HUES64 (cell line): ENCODE results near the gene NAMPT.

Experiments
- H3K27ac ChIP-seq: 2 replicates; pipeline ENCODE4 v1.7.0; 2013; ENCODE audit warnings: low read depth, low read length, inconsistent platforms
- H3K27me3 ChIP-seq: 2 replicates; pipeline ENCODE4 v1.6.1; 2013; ENCODE audit warnings: mild to moderate bottlenecking, low read length; ENCODE audit not compliant: insufficient read depth
- H3K36me3 ChIP-seq: 2 replicates; pipeline ENCODE4 v1.6.1; 2013; ENCODE audit warnings: mild to moderate bottlenecking, low read length; ENCODE audit not compliant: insufficient read depth
- H3K4me1 ChIP-seq: 2 replicates; pipeline ENCODE4 v1.6.1; 2013; ENCODE audit warnings: mild to moderate bottlenecking, low read length, moderate library complexity; ENCODE audit not compliant: insufficient read depth
- H3K4me3 ChIP-seq: 2 replicates; pipeline ENCODE4 v1.5.1; 2013; ENCODE audit warnings: mild to moderate bottlenecking, low read length, moderate library complexity
- H3K9ac ChIP-seq: 2 replicates; pipeline ENCODE4 v1.6.1; 2013; ENCODE audit warnings: mild to moderate bottlenecking, low read depth, low read length
- H3K9me3 ChIP-seq: 2 replicates; pipeline ENCODE4 v1.6.1; 2013; ENCODE audit warnings: low read depth, low read length; ENCODE audit not compliant: insufficient read depth
- WGBS: fragments of 150-250, 120-280 bp; methylation state at CpG from one replicate; pipeline ENCODE4 v1.1.7; 2013; ENCODE audit warnings: missing lambda C conversion rate; 5-methylcytosine and 5-hydroxymethylcytosine counted together

NAMPT gene

GRCh38 chr7:106254525-106255116 lies 30.2 kb downstream of the NAMPT start:
- no peak overlapping the region for H3K9ac ChIP-seq
- H3K27me3 ChIP-seq: no peaks in the 10 kb centered on the region
- H3K9me3 ChIP-seq: no peaks in the 10 kb centered on the region
- H3K4me1 ChIP-seq: no peaks in the 10 kb centered on the region
- 86% methylated on average over 1 of the region's 4 CpGs for WGBS
- no peak overlapping the region for H3K27ac ChIP-seq
- no peak overlapping the region for H3K4me3 ChIP-seq
- peaks cover 91% of the 10 kb centered on the region for H3K36me3 ChIP-seq

GRCh38 chr7:106252568-106252967 lies 32.2 kb downstream of the NAMPT start:
- WGBS: 100% methylated on average over 1 of the region's 3 CpGs
- H3K4me1 ChIP-seq: no peaks in the 10 kb centered on the region
- no peak overlapping the region for H3K27ac ChIP-seq
- peaks cover 3% of the 10 kb centered on the region; the same call in 1 of the 2 replicates for H3K9me3 ChIP-seq
- no peaks in the 10 kb centered on the region for H3K27me3 ChIP-seq
- no peak overlapping the region for H3K4me3 ChIP-seq
- H3K36me3 ChIP-seq: peaks cover 91% of the 10 kb centered on the region
- no peak overlapping the region for H3K9ac ChIP-seq

GRCh38 chr7:106249488-106249887 lies 35.3 kb downstream of the NAMPT start:
- Histone ChIP-seq H3K4me3 (no peak overlapping the region), H3K27ac (no peak overlapping the region), H3K27me3 (no peaks in the 10 kb centered on the region), H3K9me3 (peaks cover 6% of the 10 kb centered on the region; the same call in 1 of the 2 replicates), H3K4me1 (no peaks in the 10 kb centered on the region), H3K36me3 (peaks cover 72% of the 10 kb centered on the region), H3K9ac (no peak overlapping the region)
- whole genome bisulfite sequencing: over 99% methylated on average over 3 of the region's 4 CpGs

GRCh38 chr7:106248600-106248999 lies 36.2 kb downstream of the NAMPT start:
- 94% methylated on average over 2 of the region's 2 CpGs for WGBS
- Histone ChIP-seq H3K27me3 (no peaks in the 10 kb centered on the region), H3K4me1 (no peaks in the 10 kb centered on the region), H3K36me3 (peaks cover 64% of the 10 kb centered on the region), H3K9me3 (peaks cover 6% of the 10 kb centered on the region; the same call in 1 of the 2 replicates), H3K27ac (no peak overlapping the region), H3K9ac (no peak overlapping the region), H3K4me3 (no peak overlapping the region)

- Histone ChIP-seq H3K27ac (no peak overlapping the region), H3K9ac (no peak overlapping the region), H3K4me3 (no peak overlapping the region), H3K27me3 (no peaks in the 10 kb centered on the region), H3K9me3 (peaks cover 6% of the 10 kb centered on the region; the same call in 1 of the 2 replicates), H3K4me1 (no peaks in the 10 kb centered on the region), H3K36me3 (peaks cover 56% of the 10 kb centered on the region)
- 98% methylated on average over 4 of the region's 4 CpGs for WGBS
These were observed 36.9 kb downstream of the NAMPT start for GRCh38 chr7:106247841-106248240.

- Histone ChIP-seq H3K27me3 (no peaks in the 10 kb centered on the region), H3K4me3 (no peak overlapping the region), H3K4me1 (no peaks in the 10 kb centered on the region), H3K36me3 (peaks cover 49% of the 10 kb centered on the region), H3K27ac (no peak overlapping the region), H3K9ac (no peak overlapping the region), H3K9me3 (peaks cover 6% of the 10 kb centered on the region; the same call in 1 of the 2 replicates)
- 78% methylated on average over 5 of the region's 5 CpGs for WGBS
These were observed 37.7 kb downstream of the NAMPT start for GRCh38 chr7:106246902-106247711.

- H3K27ac ChIP-seq: no peak overlapping the region
- H3K27me3 ChIP-seq: no peaks in the 10 kb centered on the region
- H3K36me3 ChIP-seq: peaks cover 22% of the 10 kb centered on the region
- WGBS: 89% methylated on average over 2 of the region's 2 CpGs
- H3K4me3 ChIP-seq: no peak overlapping the region
- H3K9me3 ChIP-seq: peaks cover 6% of the 10 kb centered on the region; the same call in 1 of the 2 replicates
- H3K9ac ChIP-seq: no peak overlapping the region
- H3K4me1 ChIP-seq: no peaks in the 10 kb centered on the region
These were observed 40.9 kb downstream of the NAMPT start for GRCh38 chr7:106243893-106244292.

- no peaks in the 10 kb centered on the region for H3K4me1 ChIP-seq
- no peaks in the 10 kb centered on the region for H3K9me3 ChIP-seq
- no peak overlapping the region for H3K27ac ChIP-seq
- no peak overlapping the region for H3K4me3 ChIP-seq
- H3K36me3 ChIP-seq: no peaks in the 10 kb centered on the region
- 87% methylated on average over 3 of the region's 3 CpGs for WGBS
- H3K9ac ChIP-seq: no peak overlapping the region
- H3K27me3 ChIP-seq: no peaks in the 10 kb centered on the region
These were observed 45.4 kb downstream of the NAMPT start for GRCh38 chr7:106239406-106239805.

- H3K27me3 ChIP-seq: no peaks in the 10 kb centered on the region
- H3K4me3 ChIP-seq: no peak overlapping the region
- no peaks in the 10 kb centered on the region for H3K36me3 ChIP-seq
- no peaks in the 10 kb centered on the region for H3K9me3 ChIP-seq
- no peak overlapping the region for H3K27ac ChIP-seq
- 95% methylated on average over 5 of the region's 5 CpGs for WGBS
- H3K9ac ChIP-seq: no peak overlapping the region
- no peaks in the 10 kb centered on the region for H3K4me1 ChIP-seq
These were observed 46.0 kb downstream of the NAMPT start for GRCh38 chr7:106238830-106239229.

GRCh38 chr7:106236065-106236464 lies 48.7 kb downstream of the NAMPT start:
- no peaks in the 10 kb centered on the region for H3K4me1 ChIP-seq
- H3K4me3 ChIP-seq: no peak overlapping the region
- 75% methylated on average over 5 of the region's 5 CpGs for WGBS
- no peak overlapping the region for H3K9ac ChIP-seq
- H3K36me3 ChIP-seq: no peaks in the 10 kb centered on the region
- H3K9me3 ChIP-seq: 0 out of 2 replicates have a peak, but pooled peaks cover 3% of the 10 kb centered on the region
- no peak overlapping the region for H3K27ac ChIP-seq
- H3K27me3 ChIP-seq: no peaks in the 10 kb centered on the region

- WGBS: 94% methylated on average over 1 of the region's 1 CpG
- Histone ChIP-seq H3K36me3 (no peaks in the 10 kb centered on the region), H3K27me3 (no peaks in the 10 kb centered on the region), H3K9ac (no peak overlapping the region), H3K9me3 (0 out of 2 replicates have a peak, but pooled peaks cover 3% of the 10 kb centered on the region), H3K4me1 (no peaks in the 10 kb centered on the region), H3K4me3 (no peak overlapping the region), H3K27ac (no peak overlapping the region)
These were observed 50.4 kb downstream of the NAMPT start for GRCh38 chr7:106234425-106234824.
